ENCODE results near the gene SLC6A14. TPM values are rescaled to one million over a fixed set of nuclear protein-coding genes. Genes with fewer than 3 reads are reported as not detected.

Gene SLC6A14
- total and polyA plus RNA-seq, 10 of the 15 experiments (the other 5 are each of a cell fraction or from before 2014, with no cell fraction given): 0.05 TPM; not detected in 9

DNA sequence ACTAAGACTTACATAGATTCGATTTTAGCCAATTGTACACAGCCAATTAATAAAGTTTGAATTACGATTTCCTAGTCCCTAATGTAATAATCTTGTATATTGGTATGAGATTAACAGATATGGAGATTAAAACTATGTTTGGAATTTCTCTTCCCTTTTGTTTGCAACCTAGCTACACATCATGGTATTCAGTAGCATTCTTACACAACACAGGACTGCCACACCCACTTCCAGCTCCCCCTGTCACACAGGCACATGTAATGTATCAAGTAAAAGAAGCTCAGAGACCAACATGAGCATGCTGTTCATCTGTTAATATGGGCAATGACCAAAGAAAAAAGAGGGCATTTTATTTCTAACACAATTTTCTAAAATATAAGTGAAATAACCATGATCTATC is 12.8 kb downstream of the SLC6A14 start (continued):
- TF ChIP-seq TAF1 (IDR thresholded peaks at IDR 0.05; ENCODE audit: borderline replicate concordance, low read depth, low read length) (no peak), USF2 (IDR thresholded peaks at IDR 0.05; ENCODE audit: borderline replicate concordance, low read depth, low read length) (no peak), BCLAF1 (IDR thresholded peaks at IDR 0.05) (no peak), NRF1 (conservative IDR thresholded peaks at IDR 0.05; ENCODE audit: low read depth, low read length) (no peak), NFIC (IDR thresholded peaks at IDR 0.05; ENCODE audit: low read depth, low read length) (no peak)

DNA sequence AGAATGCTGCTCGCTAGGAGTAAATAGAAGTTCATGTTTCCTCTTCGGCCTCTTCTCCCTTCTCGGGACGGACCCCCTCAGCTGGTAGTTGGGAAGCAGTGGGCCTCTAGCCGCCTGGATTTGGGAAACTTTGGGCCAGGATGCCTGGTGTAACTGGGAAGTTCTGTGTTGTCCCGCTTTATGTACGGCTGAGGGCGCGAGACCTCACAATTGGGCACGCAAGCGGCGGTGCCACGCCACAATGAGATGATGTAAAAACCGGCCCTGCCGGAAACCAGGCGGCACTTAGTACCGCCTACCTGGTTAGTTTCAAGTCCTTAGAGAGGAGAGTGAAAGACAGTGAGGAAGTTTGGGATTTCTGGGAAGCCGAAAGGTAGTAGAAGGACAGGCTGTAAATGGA is 26.4 kb downstream of the SLC6A14 start, which contains the start of gene CT83:
CT83 (minus strand) TSS at position 155 of the 400 bp plus-strand sequence; CDS start at position 35, 120 bp downstream.
- no peak for DNase-seq (ENCODE audit: low read depth, low spot score)
- no peaks in the 10 kb centered on the region for H4K20me1 ChIP-seq (ENCODE audit: control insufficient read depth, insufficient read depth)
- WGBS (ENCODE audit: insufficient coverage, insufficient replicate concordance, low lambda C conversion rate, missing lambda C conversion rate): 60% methylated on average over 18 of the region's 18 CpGs
- SMC1A ChIA-PET (ENCODE audit: uncharacterized antibody, unreplicated experiment): no interaction called here
- RAD21 ChIA-PET (ENCODE audit: unreplicated experiment): no interaction called here
- H3K9ac ChIP-seq (ENCODE audit: control insufficient read depth, insufficient read depth, low read length): no peak within 1 kb of the TSS
- intact Hi-C loops (cut with micrococcal nuclease; ENCODE audit: unreplicated experiment): no loop called here
- in situ Hi-C loops (cut with MboI): no loop called here
- POLR2A ChIA-PET: no interaction called here
- no peak within 1 kb of the TSS for H3K27ac ChIP-seq (ENCODE audit: control insufficient read depth, insufficient read depth)
- no peaks in the 10 kb centered on the region for H3K36me3 ChIP-seq (ENCODE audit: control insufficient read depth in 2 of 2, insufficient read depth in 2 of 2, low read length in 1 of 2)
- no peaks in the 10 kb centered on the region for H3K9me3 ChIP-seq (replicated peaks; ENCODE audit: control insufficient read depth, insufficient read depth, low read length)
- BruUV-seq (replicated peaks): no TSS peak
- CTCF ChIA-PET: no interaction called here
- no peak within 1 kb of the TSS for H3K4me2 ChIP-seq (ENCODE audit: control insufficient read depth, insufficient read depth)
- no peak for TF ChIP-seq NR2C1 (IDR thresholded peaks at IDR 0.05)
- TF ChIP-seq, protein P1, sequence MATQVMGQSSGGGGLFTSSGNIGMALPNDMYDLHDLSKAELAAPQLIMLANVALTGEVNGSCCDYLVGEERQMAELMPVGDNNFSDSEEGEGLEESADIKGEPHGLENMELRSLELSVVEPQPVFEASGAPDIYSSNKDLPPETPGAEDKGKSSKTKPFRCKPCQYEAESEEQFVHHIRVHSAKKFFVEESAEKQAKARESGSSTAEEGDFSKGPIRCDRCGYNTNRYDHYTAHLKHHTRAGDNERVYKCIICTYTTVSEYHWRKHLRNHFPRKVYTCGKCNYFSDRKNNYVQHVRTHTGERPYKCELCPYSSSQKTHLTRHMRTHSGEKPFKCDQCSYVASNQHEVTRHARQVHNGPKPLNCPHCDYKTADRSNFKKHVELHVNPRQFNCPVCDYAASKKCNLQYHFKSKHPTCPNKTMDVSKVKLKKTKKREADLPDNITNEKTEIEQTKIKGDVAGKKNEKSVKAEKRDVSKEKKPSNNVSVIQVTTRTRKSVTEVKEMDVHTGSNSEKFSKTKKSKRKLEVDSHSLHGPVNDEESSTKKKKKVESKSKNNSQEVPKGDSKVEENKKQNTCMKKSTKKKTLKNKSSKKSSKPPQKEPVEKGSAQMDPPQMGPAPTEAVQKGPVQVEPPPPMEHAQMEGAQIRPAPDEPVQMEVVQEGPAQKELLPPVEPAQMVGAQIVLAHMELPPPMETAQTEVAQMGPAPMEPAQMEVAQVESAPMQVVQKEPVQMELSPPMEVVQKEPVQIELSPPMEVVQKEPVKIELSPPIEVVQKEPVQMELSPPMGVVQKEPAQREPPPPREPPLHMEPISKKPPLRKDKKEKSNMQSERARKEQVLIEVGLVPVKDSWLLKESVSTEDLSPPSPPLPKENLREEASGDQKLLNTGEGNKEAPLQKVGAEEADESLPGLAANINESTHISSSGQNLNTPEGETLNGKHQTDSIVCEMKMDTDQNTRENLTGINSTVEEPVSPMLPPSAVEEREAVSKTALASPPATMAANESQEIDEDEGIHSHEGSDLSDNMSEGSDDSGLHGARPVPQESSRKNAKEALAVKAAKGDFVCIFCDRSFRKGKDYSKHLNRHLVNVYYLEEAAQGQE (IDR thresholded peaks at IDR 0.05; ENCODE audit: low read depth, low read length): no peak
- TF ChIP-seq STAT3 (IDR thresholded peaks at IDR 0.05; ENCODE audit: low read depth, low read length): no peak
- ATAC-seq: no peak
- H3K4me1 ChIP-seq (ENCODE audit: control insufficient read depth, insufficient read depth, low read length): no peaks in the 10 kb centered on the region
- no peak for FAIRE-seq
- no peaks in the 10 kb centered on the region for H3K79me2 ChIP-seq (ENCODE audit: control insufficient read depth, insufficient read depth, low read length)
- H3K27me3 ChIP-seq (replicated peaks in 1 of 2; ENCODE audit: control insufficient read depth in 2 of 2, insufficient read depth in 2 of 2, low read length in 1 of 2): no peaks in the 10 kb centered on the region
- no peak within 1 kb of the TSS for H2AFZ ChIP-seq (ENCODE audit: control insufficient read depth, low read depth, low read length)
- H3K4me3 ChIP-seq: no peak within 1 kb of the TSS

All from GM12878 (cell line).